Gastroesophageal sphincter (tissue), 4 donors: Measurements from ENCODE around the gene SRSF5. TPM values are rescaled to one million over a fixed set of nuclear protein-coding genes. Genes with fewer than 3 reads are reported as not detected.

ENCODE experiments used
- ATAC-seq: fragments of 150-250 bp; one replicate; pipeline ENCODE4 v1.9.1; 2016; ENCODE audit warnings: mild to moderate bottlenecking, moderate library complexity
- H3K27ac ChIP-seq, 4 donors: fragments of 200-600 bp; sonication (generic) in 3 of 4; 1 replicate in 3 of 4; 2 replicates in 1 of 4; pipeline ENCODE4 v1.5.1; 2016 to 2019
- H3K27me3 ChIP-seq: fragments of 200-600 bp; sonication (generic); one replicate; pipeline ENCODE4 v1.5.1; 2019
- H3K36me3 ChIP-seq, 2 donors: fragments of 200-600 bp; sonication (generic); one replicate each; pipeline ENCODE4 v1.5.1; 2019; ENCODE audit warnings: control low read depth in 1 of 2
- H3K4me1 ChIP-seq, 3 donors: fragments of 200-600 bp; sonication (generic); 1 replicate in 2 of 3; 2 replicates in 1 of 3; pipeline ENCODE4 v1.5.1; 2016 to 2019; ENCODE audit warnings: control low read depth in 2 of 3
- H3K4me3 ChIP-seq, 2 donors: fragments of 200-600 bp; sonication (generic); one replicate each; pipeline ENCODE4 v1.5.1; 2019; ENCODE audit warnings: mild to moderate bottlenecking in 1 of 2, moderate library complexity in 1 of 2
- H3K9me3 ChIP-seq, 3 donors: fragments of 200-600 bp; sonication (generic); one replicate each; pipeline ENCODE4 v1.5.1; 2017 to 2019; ENCODE audit warnings: control low read depth in 2 of 3
- EP300 ChIP-seq: sonication (generic); formaldehyde crosslinking; IDR thresholded peaks from one replicate; pipeline ENCODE4 v1.6.1; 2017; ENCODE audit warnings: antibody characterized with exemption, mild to moderate bottlenecking
- POLR2A ChIP-seq, 2 donors: fragments of 450-650 bp; IDR thresholded peaks; one replicate each; pipeline ENCODE4 v1.6.1; 2017; ENCODE audit warnings: antibody characterized with exemption in 2 of 2, mild to moderate bottlenecking in 2 of 2, moderate library complexity in 1 of 2
- POLR2AphosphoS5 ChIP-seq: sonication (generic); formaldehyde crosslinking; IDR thresholded peaks from one replicate; pipeline ENCODE4 v1.6.1; 2017; ENCODE audit warnings: antibody characterized with exemption
- WGBS, 2 donors: methylation state at CpG; one replicate each; pipeline ENCODE4 v1.1.5; 2018; ENCODE audit warnings: low coverage in 1 of 2; 5-methylcytosine and 5-hydroxymethylcytosine counted together
- total RNA-seq, 4 donors: library from RNA; depleted of rRNA; stranded (reverse); fragments of >200 nt; gene quantifications; one replicate each; pipeline ENCODE4 v1.1.0, GENCODE V29; 2016
- TF ChIP-seq, protein P1 (sequence below), 4 experiments: fragments of 200-600 bp in 2 of 4; fragments of 450-650 bp in 2 of 4; sonication (generic) in 1 of 4; IDR thresholded peaks; one replicate each; pipeline ENCODE4 v1.5.1; 2017 to 2019; ENCODE audit warnings: antibody characterized with exemption in 4 of 4, mild to moderate bottlenecking in 2 of 4, moderate library complexity in 2 of 4

The SRSF5 gene
- total RNA-seq, 4 donors from 2014 or later, result 191 to 569 (median 275) TPM

GRCh38 chr14:69755296-69755695 is 11.6 kb upstream of the SRSF5 start:
- no peak for ATAC-seq
- Histone ChIP-seq H3K27ac (no peak overlapping the region), H3K9me3 (no peaks in the 10 kb centered on the region)

GRCh38 chr14:69755784-69756183 is 11.2 kb upstream of the SRSF5 start:
- no peak overlapping the region for H3K27ac ChIP-seq
- no peaks in the 10 kb centered on the region for H3K4me1 ChIP-seq
- ATAC-seq, result no peak
- H3K27me3 ChIP-seq, result peaks cover 9% of the 10 kb centered on the region
- H3K9me3 ChIP-seq, result no peaks in the 10 kb centered on the region
- TF ChIP-seq, protein P1, sequence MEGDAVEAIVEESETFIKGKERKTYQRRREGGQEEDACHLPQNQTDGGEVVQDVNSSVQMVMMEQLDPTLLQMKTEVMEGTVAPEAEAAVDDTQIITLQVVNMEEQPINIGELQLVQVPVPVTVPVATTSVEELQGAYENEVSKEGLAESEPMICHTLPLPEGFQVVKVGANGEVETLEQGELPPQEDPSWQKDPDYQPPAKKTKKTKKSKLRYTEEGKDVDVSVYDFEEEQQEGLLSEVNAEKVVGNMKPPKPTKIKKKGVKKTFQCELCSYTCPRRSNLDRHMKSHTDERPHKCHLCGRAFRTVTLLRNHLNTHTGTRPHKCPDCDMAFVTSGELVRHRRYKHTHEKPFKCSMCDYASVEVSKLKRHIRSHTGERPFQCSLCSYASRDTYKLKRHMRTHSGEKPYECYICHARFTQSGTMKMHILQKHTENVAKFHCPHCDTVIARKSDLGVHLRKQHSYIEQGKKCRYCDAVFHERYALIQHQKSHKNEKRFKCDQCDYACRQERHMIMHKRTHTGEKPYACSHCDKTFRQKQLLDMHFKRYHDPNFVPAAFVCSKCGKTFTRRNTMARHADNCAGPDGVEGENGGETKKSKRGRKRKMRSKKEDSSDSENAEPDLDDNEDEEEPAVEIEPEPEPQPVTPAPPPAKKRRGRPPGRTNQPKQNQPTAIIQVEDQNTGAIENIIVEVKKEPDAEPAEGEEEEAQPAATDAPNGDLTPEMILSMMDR (IDR thresholded peaks at IDR 0.05), result no peak
- TF ChIP-seq EP300, result no peak
- TF ChIP-seq POLR2A (IDR thresholded peaks at IDR 0.05), result no peak
- TF ChIP-seq POLR2AphosphoS5, result no peak
- H3K4me3 ChIP-seq, result no peak overlapping the region
- no peaks in the 10 kb centered on the region for H3K36me3 ChIP-seq
- WGBS, 2 donors, result 44 to 67% methylated on average over 1 to 2 of the region's 2 CpGs

More at GRCh38 chr14:69755296-69755695, 11.6 kb upstream of the SRSF5 start:
- Histone ChIP-seq H3K36me3 (no peaks in the 10 kb centered on the region), H3K27me3 (peaks cover 9% of the 10 kb centered on the region), H3K4me1 (no peaks in the 10 kb centered on the region), H3K4me3 (no peak overlapping the region)
- TF ChIP-seq, protein P1 (IDR thresholded peaks at IDR 0.05), result no peak
- no peak for TF ChIP-seq EP300

DNA sequence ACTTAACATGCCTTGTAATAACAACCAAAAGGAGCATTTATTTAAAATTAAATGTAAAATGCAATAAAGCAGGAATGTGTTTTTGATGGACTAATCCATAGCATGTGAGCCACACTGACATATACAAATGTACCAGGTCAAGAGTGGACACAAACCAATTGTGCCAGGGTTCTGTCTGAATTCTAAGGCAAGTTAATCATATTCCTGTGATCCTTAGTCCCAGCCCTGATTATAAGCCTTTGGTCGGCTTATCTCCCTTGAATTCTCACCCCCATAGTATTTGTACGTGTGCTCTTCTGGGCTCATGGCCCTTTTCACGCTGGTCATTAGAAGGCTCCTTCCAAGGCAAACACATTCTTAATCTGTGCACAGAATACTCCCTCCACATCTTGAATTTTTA is 10.6 kb upstream of the SRSF5 start:
- H3K4me1 ChIP-seq, result no peaks in the 10 kb centered on the region
- H3K9me3 ChIP-seq, result no peaks in the 10 kb centered on the region
- 61 to 77% methylated on average over 3 of the region's 3 CpGs for WGBS, 2 donors
- no peaks in the 10 kb centered on the region for H3K36me3 ChIP-seq
- H3K27me3 ChIP-seq, result peaks cover 9% of the 10 kb centered on the region
- H3K4me3 ChIP-seq, result no peak overlapping the region
- H3K27ac ChIP-seq, result no peak overlapping the region
- no peak for ATAC-seq
- TF ChIP-seq POLR2A (IDR thresholded peaks at IDR 0.05) (no peak), POLR2AphosphoS5 (no peak), EP300 (no peak)
- TF ChIP-seq, protein P1 (IDR thresholded peaks at IDR 0.05), result no peak

DNA sequence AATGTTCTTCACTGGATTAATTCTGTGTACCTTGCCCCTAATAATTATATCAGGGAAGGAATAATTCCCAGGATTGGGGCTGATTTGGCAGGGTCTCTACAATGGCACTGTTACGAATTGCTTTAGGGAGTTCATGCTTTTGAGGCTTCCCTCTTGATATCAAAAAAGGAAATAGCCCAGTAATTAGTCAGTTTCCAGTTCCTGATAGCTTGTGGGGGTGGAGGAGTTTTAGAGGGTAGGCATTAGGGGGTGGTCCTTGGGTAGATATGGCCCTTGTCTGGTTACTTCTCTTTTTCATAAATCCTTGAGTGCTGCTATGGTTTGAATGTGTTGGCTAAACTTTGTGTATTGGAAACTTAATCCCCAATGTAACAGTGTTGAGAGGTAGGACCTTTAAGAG is 6.1 kb upstream of the SRSF5 start:
- no peak for ATAC-seq
- H3K27me3 ChIP-seq, result peaks cover 9% of the 10 kb centered on the region
- no peaks in the 10 kb centered on the region for H3K9me3 ChIP-seq
- H3K27ac ChIP-seq, result no peak overlapping the region
- H3K36me3 ChIP-seq, result no peaks in the 10 kb centered on the region
- peaks cover 0 to 3% (median 0%) of the 10 kb centered on the region in 3 donors for H3K4me1 ChIP-seq
- TF ChIP-seq EP300 (no peak), POLR2A (IDR thresholded peaks at IDR 0.05) (no peak)
- TF ChIP-seq, protein P1 (IDR thresholded peaks at IDR 0.05), result no peak
- whole genome bisulfite sequencing, 2 donors, result 60 to 90% methylated on average over 1 of the region's 1 CpG
- H3K4me3 ChIP-seq, result no peak overlapping the region

DNA sequence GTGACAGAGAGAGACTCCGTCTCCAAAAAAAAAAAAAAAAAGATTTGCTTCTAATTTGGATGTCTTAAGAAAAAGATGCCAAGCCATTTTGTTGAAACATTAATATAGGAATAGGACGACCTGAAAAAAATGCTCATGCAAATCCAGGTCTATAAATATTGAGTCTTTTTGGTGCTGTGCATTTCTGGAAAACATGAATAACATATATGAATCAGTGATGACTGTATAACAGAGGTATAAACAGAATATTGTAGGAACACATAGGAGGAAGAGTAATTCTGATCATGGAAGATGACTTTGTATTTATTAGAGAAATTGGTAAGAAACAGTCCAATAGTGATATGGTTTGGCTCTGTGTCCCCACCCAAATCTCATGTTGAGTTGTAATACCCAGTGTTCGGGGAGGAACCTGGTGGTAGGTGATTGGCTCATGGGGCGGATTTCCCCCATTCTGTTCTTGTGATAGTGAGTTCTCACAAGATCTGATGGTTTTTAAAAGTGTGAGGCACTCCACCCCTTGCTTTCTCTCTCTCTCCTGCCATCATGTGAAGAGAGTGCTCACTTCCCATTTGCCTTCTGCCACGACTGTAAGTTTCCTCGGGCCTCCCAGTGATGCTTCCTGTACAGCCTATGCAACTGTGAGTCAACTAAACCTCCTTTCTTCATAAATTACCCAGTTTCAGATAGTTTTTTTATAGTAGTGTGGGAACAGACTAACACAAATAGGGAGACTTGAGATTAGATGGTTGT is 3.0 kb upstream of the SRSF5 start:
- no peaks in the 10 kb centered on the region for H3K9me3 ChIP-seq
- ATAC-seq, result no peak
- peaks cover 7 to 22% (median 11%) of the 10 kb centered on the region in 3 donors for H3K4me1 ChIP-seq
- H3K27ac ChIP-seq, result no peak overlapping the region
- peaks cover 3% of the 10 kb centered on the region for H3K27me3 ChIP-seq
- no peak for TF ChIP-seq EP300
- no peak for TF ChIP-seq POLR2AphosphoS5
- TF ChIP-seq, protein P1 (IDR thresholded peaks at IDR 0.05), result no peak
- TF ChIP-seq POLR2A (IDR thresholded peaks at IDR 0.05), result no peak
- H3K36me3 ChIP-seq, result peaks cover 7 to 10% of the 10 kb centered on the region in 2 donors
- 82 to 88% methylated on average over 5 to 6 of the region's 6 CpGs for WGBS, 2 donors
- no peak overlapping the region for H3K4me3 ChIP-seq
